Right lobe of liver (tissue), 4 donors: ENCODE measurements around the gene FIBP.

Experiments
- CTCF ChIP-seq, 4 donors: fragments of 200-600 bp in 3 of 4; fragments of 450-650 bp in 1 of 4; IDR thresholded peaks; one replicate each; pipeline versions ENCODE4 v1.5.1 to v1.8.0; 2016 to 2022; ENCODE audit warnings: antibody characterized with exemption in 4 of 4, mild to moderate bottlenecking in 2 of 4
- POLR2A ChIP-seq: fragments of 450-650 bp; IDR thresholded peaks from one replicate; pipeline ENCODE4 v1.6.1; 2017; ENCODE audit warnings: antibody characterized with exemption, mild to moderate bottlenecking
- donor health status: DM: no; HTN: no; CAD: no.
- donor health status: DM: no; HTN: no; CAD: no.
- donor health status: DM: no; HTN: yes; CAD: no.

- TF ChIP-seq CTCF (IDR thresholded peaks at IDR 0.05) (no peak), POLR2A (no peak)
These were observed 25.1 kb downstream of the FIBP start for GRCh38 chr11:65862941-65863888.
